WERI-Rb-1 (cell line): ENCODE measurements around the gene CHRNA4.

Source experiments
- DNase-seq: peaks from one replicate; pipeline ENCODE4 v3.0.0-alpha.2; 2020
- H3K27ac ChIP-seq: fragments of 250-450 bp; sonication (Bioruptor Pico); 2 replicates; pipeline ENCODE4 v1.5.1; 2020; ENCODE audit warnings: mild to moderate bottlenecking, moderate library complexity
- H3K27me3 ChIP-seq: fragments of 250-450 bp; sonication (Bioruptor Pico); 2 replicates; pipeline ENCODE4 v1.5.1; 2021; ENCODE audit warnings: mild to moderate bottlenecking, low read depth, moderate library complexity; ENCODE audit not compliant: insufficient read depth, severe bottlenecking
- H3K36me3 ChIP-seq: fragments of 250-450 bp; sonication (Bioruptor Pico); 2 replicates; pipeline ENCODE4 v1.5.1; 2020; ENCODE audit warnings: mild to moderate bottlenecking, moderate library complexity
- H3K4me3 ChIP-seq: 2 replicates; pipeline ENCODE4 v1.5.1; 2011; ENCODE audit warnings: low read depth, mild to moderate bottlenecking, control low read depth, low read length
- H3K9me3 ChIP-seq: fragments of 250-450 bp; sonication (Bioruptor Pico); 2 replicates; pipeline ENCODE4 v1.5.1; 2021; ENCODE audit warnings: mild to moderate bottlenecking, moderate library complexity; ENCODE audit not compliant: severe bottlenecking
- CTCF ChIP-seq: IDR thresholded peaks from 2 replicates; pipeline ENCODE4 v1.5.1; 2011; ENCODE audit warnings: low read depth, mild to moderate bottlenecking, control low read depth, inconsistent platforms, low read length

CHRNA4 gene

GRCh38 chr20:63360850-63361518, at the start of gene CHRNA4:
Gene CHRNA4 (minus strand): TSS chr20:63361349. CDS start chr20:63361165, 184 bp downstream.
- H3K27me3 ChIP-seq, result no peaks in the 10 kb centered on the region
- H3K36me3 ChIP-seq, result no peaks in the 10 kb centered on the region
- no peak for DNase-seq
- TF ChIP-seq CTCF, result no peak
- no peaks in the 10 kb centered on the region for H3K9me3 ChIP-seq
- H3K4me3 ChIP-seq, result peak within 1 kb of the TSS; percentile 54
- H3K27ac ChIP-seq, result no peak within 1 kb of the TSS

GRCh38 chr20:63409834-63410435, 48.8 kb upstream of the CHRNA4 start:
- H3K27ac ChIP-seq, result peak overlapping the region; percentile 7; the same call in 1 of the 2 replicates
- TF ChIP-seq CTCF, result no peak
- peaks cover 20% of the 10 kb centered on the region for H3K36me3 ChIP-seq
- no peaks in the 10 kb centered on the region for H3K27me3 ChIP-seq
- H3K4me3 ChIP-seq, result no peak overlapping the region
- H3K9me3 ChIP-seq, result no peaks in the 10 kb centered on the region
- DNase-seq, result no peak

DNA sequence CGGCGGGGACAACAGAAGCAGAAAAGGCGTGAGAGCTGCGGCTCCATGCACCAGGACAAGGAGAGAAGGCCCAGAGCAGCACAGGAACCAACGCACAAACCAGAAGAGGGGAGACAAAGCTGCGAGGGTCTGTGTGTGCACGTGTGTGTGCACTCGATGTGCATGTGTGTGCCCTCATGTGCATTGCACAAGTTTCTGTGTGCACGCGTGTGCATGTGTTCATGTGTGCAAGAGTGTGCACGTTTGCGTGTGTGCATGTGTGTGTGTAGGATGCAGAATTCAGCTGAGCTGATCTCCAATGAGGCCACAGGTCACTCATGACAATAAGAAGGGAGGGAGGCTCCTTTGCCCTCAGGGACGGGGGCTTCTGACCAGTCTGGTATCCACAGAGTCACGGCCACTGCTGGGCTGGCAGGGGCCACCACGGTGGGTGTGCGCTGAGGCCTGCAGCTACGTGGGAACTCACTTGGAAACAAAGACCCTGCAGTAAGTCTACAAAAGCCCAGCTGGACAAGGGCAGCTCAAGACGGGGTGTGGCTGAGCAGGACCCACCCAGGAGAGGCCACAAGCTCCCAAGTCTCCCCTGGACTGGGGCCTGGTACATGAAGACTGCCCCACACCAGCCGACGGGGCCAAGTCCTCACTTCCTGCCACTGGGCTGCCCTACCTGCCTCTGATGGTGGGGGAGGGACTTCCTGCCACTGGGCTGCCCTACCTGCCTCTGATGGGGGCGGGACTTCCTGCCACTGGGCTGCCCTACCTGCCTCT, 48.1 kb upstream of the CHRNA4 start:
- no peaks in the 10 kb centered on the region for H3K27me3 ChIP-seq
- H3K27ac ChIP-seq, result peak overlapping the region; percentile 19
- peaks cover 14% of the 10 kb centered on the region for H3K36me3 ChIP-seq
- H3K9me3 ChIP-seq, result no peaks in the 10 kb centered on the region
- H3K4me3 ChIP-seq, result no peak overlapping the region
- no peak for TF ChIP-seq CTCF
- peak; percentile 40 for DNase-seq

GRCh38 chr20:63408684-63409046, 47.5 kb upstream of the CHRNA4 start:
- DNase-seq, result no peak
- H3K4me3 ChIP-seq, result no peak overlapping the region
- TF ChIP-seq CTCF, result no peak
- no peaks in the 10 kb centered on the region for H3K9me3 ChIP-seq
- no peaks in the 10 kb centered on the region for H3K27me3 ChIP-seq
- no peak overlapping the region for H3K27ac ChIP-seq
- peaks cover 10% of the 10 kb centered on the region for H3K36me3 ChIP-seq

GRCh38 chr20:63407928-63408683, 47.0 kb upstream of the CHRNA4 start:
- no peaks in the 10 kb centered on the region for H3K27me3 ChIP-seq
- H3K9me3 ChIP-seq, result no peaks in the 10 kb centered on the region
- peaks cover 9% of the 10 kb centered on the region for H3K36me3 ChIP-seq
- H3K27ac ChIP-seq, result no peak overlapping the region
- no peak overlapping the region for H3K4me3 ChIP-seq
- DNase-seq, result no peak
- no peak for TF ChIP-seq CTCF
